ENCODE measurements around the gene FRAS1.

FRAS1 gene

GRCh38 chr4:78551420-78552351 is 494.6 kb downstream of the FRAS1 start, which contains the start of gene ANXA3:
TSS of gene ANXA3 (plus strand) at chr4:78551770. CDS start at chr4:78554474, 2,704 bp downstream.
- no peak for DNase-seq (ENCODE audit: low spot score)

GRCh38 chr4:78552389-78553042 is 495.4 kb downstream of the FRAS1 start:
- DNase-seq (ENCODE audit: low spot score): no peak

GRCh38 chr4:78553043-78553396 is 495.9 kb downstream of the FRAS1 start:
- DNase-seq (ENCODE audit: low spot score): no peak

DNA sequence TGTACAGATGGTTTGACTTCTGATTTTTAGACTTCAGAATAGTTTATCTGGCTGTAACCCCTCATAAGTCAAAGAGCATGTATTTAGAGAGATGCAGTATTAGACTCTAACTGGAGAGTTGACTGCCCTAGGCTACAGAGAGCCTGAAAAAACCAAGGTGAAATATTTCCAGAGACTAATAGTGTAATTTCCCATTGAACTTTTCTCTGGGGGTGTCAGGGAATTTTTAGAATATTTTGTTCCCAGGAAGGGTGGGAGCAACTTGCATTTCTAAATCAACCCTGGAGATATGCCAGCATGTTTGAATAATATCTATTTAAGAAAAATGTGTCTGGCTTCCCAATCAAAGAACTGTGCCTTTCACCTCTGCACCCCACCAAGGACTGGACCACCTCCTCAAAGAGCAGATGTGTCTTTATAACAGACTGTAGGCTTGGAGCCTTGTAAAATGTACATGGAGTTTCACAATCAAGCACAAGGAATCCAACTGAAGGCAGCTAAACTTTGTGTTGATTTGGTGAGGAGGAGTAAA is 496.5 kb downstream of the FRAS1 start:
- no peak for DNase-seq (ENCODE audit: low spot score)

DNA sequence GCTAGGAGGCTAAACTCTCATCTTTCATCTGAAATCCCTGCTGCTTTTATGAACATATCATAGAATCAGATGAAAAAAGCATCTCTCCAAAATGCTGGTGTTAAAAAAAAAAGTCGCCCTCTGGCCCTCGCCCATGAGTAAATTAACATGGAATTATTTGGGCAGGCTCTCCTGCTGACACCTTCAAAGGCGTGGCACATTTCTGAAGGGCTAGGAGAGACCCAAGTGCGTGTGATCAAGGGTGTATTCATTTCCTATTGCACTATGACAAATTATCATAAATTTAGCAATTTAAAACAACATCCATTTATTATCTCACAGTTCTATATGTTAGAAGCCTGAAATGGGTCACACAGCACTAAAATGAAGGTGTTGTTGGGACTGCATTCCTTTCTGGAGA is 499.5 kb downstream of the FRAS1 start:
- no peak for DNase-seq (ENCODE audit: low spot score)

GRCh38 chr4:78557841-78558240 is 500.7 kb downstream of the FRAS1 start:
- DNase-seq (ENCODE audit: low spot score): no peak

- no peak for DNase-seq (ENCODE audit: low spot score)
Observed at GRCh38 chr4:78558410-78558809, 501.3 kb downstream of the FRAS1 start.

GRCh38 chr4:78560296-78560963 is 503.3 kb downstream of the FRAS1 start:
- no peak for DNase-seq (ENCODE audit: low spot score)

DNA sequence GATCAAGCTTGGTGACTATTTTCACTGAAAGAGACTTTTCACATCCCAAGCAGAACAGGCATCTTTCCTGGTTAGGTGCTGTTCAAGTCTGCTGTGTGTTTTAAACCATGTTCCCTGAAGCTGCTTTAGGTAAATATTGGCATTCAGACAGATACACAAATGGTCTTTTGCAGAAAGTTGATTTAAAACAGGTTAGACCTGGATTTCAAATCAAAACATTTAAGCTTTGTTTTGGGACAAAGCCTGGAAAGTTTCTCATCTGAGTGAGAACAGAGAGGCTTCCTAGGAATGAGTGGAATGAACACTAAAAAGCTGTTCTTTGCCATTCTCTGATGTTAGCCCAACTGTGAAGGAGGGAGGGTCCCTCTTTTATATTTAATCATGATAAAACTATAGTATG is 504.6 kb downstream of the FRAS1 start:
- no peak for DNase-seq (ENCODE audit: low spot score)

- DNase-seq (ENCODE audit: low spot score): no peak
Observed at GRCh38 chr4:78562687-78563086, 505.6 kb downstream of the FRAS1 start.

DNA sequence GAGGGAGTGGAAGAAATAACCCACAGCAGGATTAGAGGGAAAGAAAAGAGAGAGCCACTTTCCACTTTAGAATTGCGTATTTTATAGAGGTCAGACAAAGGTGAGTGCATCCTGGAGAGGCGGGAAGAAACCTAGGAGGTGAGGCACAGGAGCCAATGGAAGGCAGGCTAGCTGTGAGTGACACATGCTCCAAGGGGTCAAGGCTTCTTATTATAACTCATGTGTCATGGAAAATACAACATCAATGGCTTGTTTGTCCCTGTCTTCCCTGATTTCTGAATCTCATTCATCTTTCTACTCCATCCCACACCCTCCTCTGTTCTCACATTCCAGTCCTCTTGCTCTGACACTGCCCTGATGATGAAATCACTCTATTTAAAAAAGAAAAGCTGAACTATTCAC is 508.8 kb downstream of the FRAS1 start:
- DNase-seq (ENCODE audit: low spot score): no peak

DNA sequence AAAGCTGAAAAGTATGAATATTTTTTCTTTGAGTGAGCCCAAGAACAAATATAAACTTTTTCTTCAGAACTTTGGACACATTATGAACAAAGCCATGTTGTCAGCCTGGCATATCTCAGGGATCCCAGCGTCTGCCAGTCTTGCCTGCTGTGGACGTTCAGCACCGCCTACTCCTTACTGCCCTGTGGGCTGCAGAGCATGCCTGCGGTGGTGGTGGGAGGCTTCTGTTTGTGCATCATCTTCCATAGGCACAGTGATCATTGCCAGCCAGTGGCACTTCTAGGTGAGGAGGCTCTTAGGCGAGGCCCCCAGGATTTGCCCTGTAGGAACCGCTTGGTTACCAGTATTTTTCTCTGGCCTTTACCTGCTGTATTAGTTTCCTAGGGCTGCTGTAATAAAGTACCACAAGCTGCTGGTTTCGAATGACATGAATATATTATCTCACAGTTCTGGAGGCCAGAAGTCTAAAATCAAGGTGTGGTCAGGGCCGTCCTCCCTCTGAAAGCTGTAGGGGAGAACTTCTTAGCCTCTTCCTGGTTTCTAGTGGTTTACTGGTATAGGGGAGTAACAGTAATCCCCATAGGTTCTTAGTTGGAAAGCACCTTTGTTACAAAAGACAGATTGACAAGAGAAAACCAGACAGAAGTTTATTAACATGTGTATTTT is 509.8 kb downstream of the FRAS1 start:
- DNase-seq (ENCODE audit: low spot score): no peak

- DNase-seq (ENCODE audit: low spot score): no peak
Observed at GRCh38 chr4:78567500-78568060, 510.5 kb downstream of the FRAS1 start.

DNA sequence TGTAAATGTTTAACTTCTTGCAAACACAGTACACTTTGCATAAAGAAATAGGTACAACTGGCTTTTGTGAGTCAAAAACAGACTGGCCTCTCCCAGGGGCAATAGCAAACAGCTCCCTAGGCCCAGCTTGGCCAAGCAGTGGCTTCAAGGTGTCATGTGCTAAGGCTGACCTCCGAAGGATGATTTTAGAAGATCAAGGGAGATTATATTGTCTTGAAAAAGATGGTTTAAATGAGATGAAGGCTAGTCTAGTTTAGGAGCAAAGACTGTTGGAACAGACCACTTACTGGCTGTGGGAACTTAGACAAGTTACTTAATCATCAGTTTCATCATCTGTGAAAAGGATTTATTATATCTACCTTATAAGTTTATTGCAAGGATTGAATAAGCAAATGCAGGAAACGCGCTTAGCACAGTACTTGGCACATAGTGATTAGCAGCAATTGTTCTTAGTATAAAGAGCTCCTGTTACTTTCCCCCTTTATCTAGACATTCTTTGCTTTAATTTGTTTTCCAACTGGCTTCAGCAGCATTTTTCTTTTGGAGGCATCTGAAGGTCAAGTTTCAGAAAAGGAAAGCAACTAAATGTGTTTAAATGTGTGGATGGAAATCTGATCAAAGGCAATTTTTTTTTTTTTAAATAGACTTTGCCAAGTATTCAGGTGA is 511.6 kb downstream of the FRAS1 start:
- no peak for DNase-seq (ENCODE audit: low spot score)

DNA sequence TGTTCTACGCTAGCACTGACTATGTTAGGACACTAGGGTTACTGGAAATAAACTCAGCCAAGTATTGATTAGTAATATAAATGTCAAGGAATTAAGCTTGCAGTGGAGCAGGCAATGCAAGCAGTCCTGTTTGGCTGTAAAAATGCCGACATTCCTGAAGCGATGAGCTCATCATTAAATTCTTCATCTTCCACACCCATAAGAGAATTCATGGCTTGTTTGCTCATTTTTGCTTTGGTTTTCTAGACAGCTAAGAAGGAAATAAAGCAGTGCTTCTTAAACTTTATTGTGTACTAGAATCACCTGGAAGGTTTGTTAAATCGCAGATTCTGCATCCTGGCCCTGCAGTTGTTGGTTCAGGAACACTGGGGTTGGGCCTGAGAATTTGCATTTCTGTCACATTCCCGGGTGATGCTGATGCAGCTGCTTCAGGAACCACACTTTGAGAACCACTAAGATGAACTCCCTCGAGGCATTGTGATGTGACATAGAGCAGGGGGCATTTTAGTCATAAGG is 512.2 kb downstream of the FRAS1 start:
- DNase-seq (ENCODE audit: low spot score): no peak

DNA sequence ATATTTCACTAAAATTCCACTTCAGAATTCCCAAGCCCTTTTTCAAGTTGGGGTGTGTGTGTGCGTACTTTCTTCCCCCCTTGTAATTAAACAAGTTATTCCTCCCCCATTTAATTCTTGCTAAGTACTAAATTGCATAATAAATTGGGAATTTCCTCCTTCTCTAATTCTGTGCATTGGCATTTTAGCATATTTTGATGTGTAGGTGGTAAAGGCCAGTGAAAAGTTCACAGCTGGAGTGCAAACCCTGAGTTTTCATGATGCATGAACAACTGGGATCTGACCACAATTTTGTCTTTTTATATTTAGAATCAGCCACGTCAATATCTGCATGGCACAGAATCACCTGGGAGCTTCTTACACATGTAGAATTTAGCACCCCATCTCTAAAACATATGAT is 513.0 kb downstream of the FRAS1 start:
- no peak for DNase-seq (ENCODE audit: low spot score)

DNA sequence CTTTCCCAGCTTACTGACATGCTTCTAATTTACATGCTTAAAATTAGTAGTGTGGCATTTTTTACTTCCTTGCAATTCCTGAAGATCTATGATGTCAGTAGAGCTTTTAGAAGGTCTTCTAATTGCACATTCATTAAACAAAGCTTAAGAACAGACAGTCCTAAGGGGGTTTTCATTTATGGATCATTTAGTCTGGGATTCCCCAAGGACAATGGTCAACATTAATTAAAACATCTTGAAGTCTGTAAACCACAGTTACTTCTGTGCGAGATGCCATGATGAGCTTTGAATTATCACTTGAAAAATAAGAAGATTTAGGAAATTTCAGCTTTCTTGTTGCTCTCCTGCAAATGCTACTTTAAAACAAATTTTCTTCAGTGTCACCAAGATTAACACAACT is 514.7 kb downstream of the FRAS1 start:
- no peak for DNase-seq (ENCODE audit: low spot score)

GRCh38 chr4:78578674-78579425 is 521.7 kb downstream of the FRAS1 start:
- DNase-seq (ENCODE audit: low spot score): no peak

DNA sequence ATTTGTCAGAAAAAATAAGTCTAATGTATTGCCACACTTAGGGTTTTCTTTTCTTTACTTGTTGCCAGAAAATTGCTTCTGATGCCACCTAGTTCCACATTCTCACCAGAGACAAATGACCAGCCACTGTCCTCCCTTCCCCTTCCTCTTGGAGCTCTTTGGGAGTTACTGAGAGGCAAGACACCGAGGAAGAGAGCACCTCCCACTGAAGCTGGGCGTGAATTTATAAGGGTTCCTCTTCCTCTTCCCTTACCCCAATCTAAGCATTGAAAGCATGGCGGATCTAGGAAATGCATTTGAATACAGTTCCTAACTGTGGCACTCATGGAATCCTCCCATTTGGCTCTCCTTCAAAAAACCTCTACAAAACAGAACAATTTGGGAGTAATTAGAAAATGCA is 524.5 kb downstream of the FRAS1 start:
- DNase-seq (ENCODE audit: low spot score): no peak

DNA sequence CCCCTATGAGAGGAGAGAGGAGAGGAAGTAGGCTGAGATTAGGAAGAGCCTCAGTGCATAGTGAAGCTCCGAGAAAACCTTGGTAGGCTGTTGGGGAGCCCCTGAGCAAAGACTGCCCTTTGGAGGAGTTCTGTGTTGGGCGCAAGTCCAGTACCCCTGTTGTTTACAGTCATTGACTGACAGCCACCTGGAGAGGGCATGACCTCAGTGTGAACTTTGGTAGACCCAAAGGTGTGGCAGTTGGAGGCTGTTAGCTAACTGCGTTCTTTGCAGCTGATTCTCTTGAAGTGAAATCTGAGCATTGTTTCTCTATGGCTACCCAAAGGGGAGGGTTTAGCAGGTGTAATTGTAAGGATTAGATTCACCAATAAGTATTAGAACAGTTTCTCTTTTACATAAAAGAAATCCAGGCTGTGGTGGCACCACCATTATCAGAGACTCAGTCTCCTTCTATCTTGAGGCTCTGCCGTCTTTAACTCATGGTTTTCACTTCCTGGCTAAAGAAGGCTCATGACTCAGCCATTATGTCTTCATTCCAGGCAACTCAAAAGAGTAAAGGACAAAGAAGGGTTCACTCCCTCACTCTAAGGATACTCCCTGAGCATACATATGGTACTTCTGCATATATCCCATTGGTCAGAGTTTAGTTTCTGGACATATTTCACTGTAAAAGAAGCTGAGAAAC is 527.9 kb downstream of the FRAS1 start:
- DNase-seq (ENCODE audit: low spot score): no peak
